ENCODE data around the gene TRPT1.

The TRPT1 gene

GRCh38 chr11:64223001-64223651, 2.9 kb downstream of the TRPT1 start:
- Histone ChIP-seq H3K4me2 (no peak overlapping the region), H3K27me3 (ENCODE audit: insufficient read depth, low read depth) (no peaks in the 10 kb centered on the region), H4K20me1 (ENCODE audit: insufficient read depth) (no peaks in the 10 kb centered on the region), H3K36me3 (ENCODE audit: insufficient read depth) (no peaks in the 10 kb centered on the region), H3K4me3 (IDR thresholded peaks at IDR 0.05; ENCODE audit: insufficient read depth, low read depth, low read length) (no peak overlapping the region), H3K9ac (no peak overlapping the region), H3K79me2 (ENCODE audit: insufficient read depth, low read depth) (no peaks in the 10 kb centered on the region), H3K27ac (no peak overlapping the region; the same call in 1 of the 2 replicates), H2AFZ (ENCODE audit: low read depth) (no peak overlapping the region), H3K4me1 (ENCODE audit: low read depth, poor library complexity, severe bottlenecking) (peaks cover 17% of the 10 kb centered on the region)
- TF ChIP-seq CTCF (conservative IDR thresholded peaks at IDR 0.05; ENCODE audit: low read depth, low read length) = no peak

GRCh38 chr11:64222651-64223000, 3.4 kb downstream of the TRPT1 start:
- no peaks in the 10 kb centered on the region for H4K20me1 ChIP-seq (ENCODE audit: insufficient read depth)
- TF ChIP-seq CTCF (conservative IDR thresholded peaks at IDR 0.05; ENCODE audit: low read depth, low read length) = no peak
- H2AFZ ChIP-seq (ENCODE audit: low read depth) = no peak overlapping the region
- no peaks in the 10 kb centered on the region for H3K27me3 ChIP-seq (ENCODE audit: insufficient read depth, low read depth)
- H3K4me3 ChIP-seq (IDR thresholded peaks at IDR 0.05; ENCODE audit: insufficient read depth, low read depth, low read length) = no peak overlapping the region
- no peak overlapping the region for H3K4me2 ChIP-seq
- H3K27ac ChIP-seq = no peak overlapping the region
- H3K79me2 ChIP-seq (ENCODE audit: insufficient read depth, low read depth) = no peaks in the 10 kb centered on the region
- H3K4me1 ChIP-seq (ENCODE audit: low read depth, poor library complexity, severe bottlenecking) = peaks cover 17% of the 10 kb centered on the region
- H3K36me3 ChIP-seq (ENCODE audit: insufficient read depth) = no peaks in the 10 kb centered on the region
- H3K9ac ChIP-seq = no peak overlapping the region

- Histone ChIP-seq H3K4me3 (IDR thresholded peaks at IDR 0.05; ENCODE audit: insufficient read depth, low read depth, low read length) (no peak overlapping the region), H3K4me2 (no peak overlapping the region), H4K20me1 (ENCODE audit: insufficient read depth) (no peaks in the 10 kb centered on the region), H3K36me3 (ENCODE audit: insufficient read depth) (no peaks in the 10 kb centered on the region), H2AFZ (ENCODE audit: low read depth) (no peak overlapping the region), H3K27me3 (ENCODE audit: insufficient read depth, low read depth) (no peaks in the 10 kb centered on the region), H3K4me1 (ENCODE audit: low read depth, poor library complexity, severe bottlenecking) (peaks cover 6% of the 10 kb centered on the region), H3K27ac (no peak overlapping the region), H3K79me2 (ENCODE audit: insufficient read depth, low read depth) (no peaks in the 10 kb centered on the region), H3K9ac (no peak overlapping the region)
- TF ChIP-seq CTCF (conservative IDR thresholded peaks at IDR 0.05; ENCODE audit: low read depth, low read length) = no peak
Measured at GRCh38 chr11:64220798-64221197, 5.2 kb downstream of the TRPT1 start.

GRCh38 chr11:64220271-64220670, 5.7 kb downstream of the TRPT1 start:
- no peak overlapping the region for H3K4me3 ChIP-seq (IDR thresholded peaks at IDR 0.05; ENCODE audit: insufficient read depth, low read depth, low read length)
- TF ChIP-seq CTCF (conservative IDR thresholded peaks at IDR 0.05; ENCODE audit: low read depth, low read length) = no peak
- H3K79me2 ChIP-seq (ENCODE audit: insufficient read depth, low read depth) = no peaks in the 10 kb centered on the region
- H3K4me1 ChIP-seq (ENCODE audit: low read depth, poor library complexity, severe bottlenecking) = peaks cover 3% of the 10 kb centered on the region
- no peaks in the 10 kb centered on the region for H3K27me3 ChIP-seq (ENCODE audit: insufficient read depth, low read depth)
- no peaks in the 10 kb centered on the region for H3K36me3 ChIP-seq (ENCODE audit: insufficient read depth)
- H3K9ac ChIP-seq = no peak overlapping the region
- no peak overlapping the region for H2AFZ ChIP-seq (ENCODE audit: low read depth)
- H3K4me2 ChIP-seq = no peak overlapping the region
- H4K20me1 ChIP-seq (ENCODE audit: insufficient read depth) = no peaks in the 10 kb centered on the region
- H3K27ac ChIP-seq = no peak overlapping the region
